ENCODE measurements around the gene OVCA2. TPM values are rescaled to one million over a fixed set of nuclear protein-coding genes. Genes with fewer than 3 reads are reported as not detected.
A peak's percentile ranks its signal among the peaks of the same experiment; 100 is the strongest.

The OVCA2 gene
- total RNA-seq, 1 experiment from 2014 or later, result 42.5 TPM

DNA sequence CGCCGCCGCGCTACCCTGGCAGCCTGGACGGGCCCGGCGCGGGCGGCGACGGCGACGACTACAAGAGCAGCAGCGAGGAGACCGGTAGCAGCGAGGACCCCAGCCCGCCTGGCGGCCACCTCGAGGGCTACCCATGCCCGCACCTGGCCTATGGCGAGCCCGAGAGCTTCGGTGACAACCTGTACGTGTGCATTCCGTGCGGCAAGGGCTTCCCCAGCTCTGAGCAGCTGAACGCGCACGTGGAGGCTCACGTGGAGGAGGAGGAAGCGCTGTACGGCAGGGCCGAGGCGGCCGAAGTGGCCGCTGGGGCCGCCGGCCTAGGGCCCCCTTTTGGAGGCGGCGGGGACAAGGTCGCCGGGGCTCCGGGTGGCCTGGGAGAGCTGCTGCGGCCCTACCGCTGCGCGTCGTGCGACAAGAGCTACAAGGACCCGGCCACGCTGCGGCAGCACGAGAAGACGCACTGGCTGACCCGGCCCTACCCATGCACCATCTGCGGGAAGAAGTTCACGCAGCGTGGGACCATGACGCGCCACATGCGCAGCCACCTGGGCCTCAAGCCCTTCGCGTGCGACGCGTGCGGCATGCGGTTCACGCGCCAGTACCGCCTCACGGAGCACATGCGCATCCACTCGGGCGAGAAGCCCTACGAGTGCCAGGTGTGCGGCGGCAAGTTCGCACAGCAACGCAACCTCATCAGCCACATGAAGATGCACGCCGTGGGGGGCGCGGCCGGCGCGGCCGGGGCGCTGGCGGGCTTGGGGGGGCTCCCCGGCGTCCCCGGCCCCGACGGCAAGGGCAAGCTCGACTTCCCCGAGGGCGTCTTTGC, 16.2 kb downstream of the OVCA2 start:
- no peak for DNase-seq (ENCODE audit: low read depth, low spot score)
- TF ChIP-seq POLR2AphosphoS5 (IDR thresholded peaks at IDR 0.05; ENCODE audit: low read depth, low read length) (no peak), TCF7L2 (IDR thresholded peaks at IDR 0.05; ENCODE audit: low read depth, low read length) (no peak), SIN3A (IDR thresholded peaks at IDR 0.05; ENCODE audit: borderline replicate concordance, insufficient read depth, low read depth, low read length) (no peak)
- TF ChIP-seq, protein P1, sequence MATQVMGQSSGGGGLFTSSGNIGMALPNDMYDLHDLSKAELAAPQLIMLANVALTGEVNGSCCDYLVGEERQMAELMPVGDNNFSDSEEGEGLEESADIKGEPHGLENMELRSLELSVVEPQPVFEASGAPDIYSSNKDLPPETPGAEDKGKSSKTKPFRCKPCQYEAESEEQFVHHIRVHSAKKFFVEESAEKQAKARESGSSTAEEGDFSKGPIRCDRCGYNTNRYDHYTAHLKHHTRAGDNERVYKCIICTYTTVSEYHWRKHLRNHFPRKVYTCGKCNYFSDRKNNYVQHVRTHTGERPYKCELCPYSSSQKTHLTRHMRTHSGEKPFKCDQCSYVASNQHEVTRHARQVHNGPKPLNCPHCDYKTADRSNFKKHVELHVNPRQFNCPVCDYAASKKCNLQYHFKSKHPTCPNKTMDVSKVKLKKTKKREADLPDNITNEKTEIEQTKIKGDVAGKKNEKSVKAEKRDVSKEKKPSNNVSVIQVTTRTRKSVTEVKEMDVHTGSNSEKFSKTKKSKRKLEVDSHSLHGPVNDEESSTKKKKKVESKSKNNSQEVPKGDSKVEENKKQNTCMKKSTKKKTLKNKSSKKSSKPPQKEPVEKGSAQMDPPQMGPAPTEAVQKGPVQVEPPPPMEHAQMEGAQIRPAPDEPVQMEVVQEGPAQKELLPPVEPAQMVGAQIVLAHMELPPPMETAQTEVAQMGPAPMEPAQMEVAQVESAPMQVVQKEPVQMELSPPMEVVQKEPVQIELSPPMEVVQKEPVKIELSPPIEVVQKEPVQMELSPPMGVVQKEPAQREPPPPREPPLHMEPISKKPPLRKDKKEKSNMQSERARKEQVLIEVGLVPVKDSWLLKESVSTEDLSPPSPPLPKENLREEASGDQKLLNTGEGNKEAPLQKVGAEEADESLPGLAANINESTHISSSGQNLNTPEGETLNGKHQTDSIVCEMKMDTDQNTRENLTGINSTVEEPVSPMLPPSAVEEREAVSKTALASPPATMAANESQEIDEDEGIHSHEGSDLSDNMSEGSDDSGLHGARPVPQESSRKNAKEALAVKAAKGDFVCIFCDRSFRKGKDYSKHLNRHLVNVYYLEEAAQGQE (IDR thresholded peaks at IDR 0.05; ENCODE audit: insufficient read depth in 1 of 2, low read depth in 2 of 2, low read length in 1 of 2), result no peak
- TF ChIP-seq, protein P2, sequence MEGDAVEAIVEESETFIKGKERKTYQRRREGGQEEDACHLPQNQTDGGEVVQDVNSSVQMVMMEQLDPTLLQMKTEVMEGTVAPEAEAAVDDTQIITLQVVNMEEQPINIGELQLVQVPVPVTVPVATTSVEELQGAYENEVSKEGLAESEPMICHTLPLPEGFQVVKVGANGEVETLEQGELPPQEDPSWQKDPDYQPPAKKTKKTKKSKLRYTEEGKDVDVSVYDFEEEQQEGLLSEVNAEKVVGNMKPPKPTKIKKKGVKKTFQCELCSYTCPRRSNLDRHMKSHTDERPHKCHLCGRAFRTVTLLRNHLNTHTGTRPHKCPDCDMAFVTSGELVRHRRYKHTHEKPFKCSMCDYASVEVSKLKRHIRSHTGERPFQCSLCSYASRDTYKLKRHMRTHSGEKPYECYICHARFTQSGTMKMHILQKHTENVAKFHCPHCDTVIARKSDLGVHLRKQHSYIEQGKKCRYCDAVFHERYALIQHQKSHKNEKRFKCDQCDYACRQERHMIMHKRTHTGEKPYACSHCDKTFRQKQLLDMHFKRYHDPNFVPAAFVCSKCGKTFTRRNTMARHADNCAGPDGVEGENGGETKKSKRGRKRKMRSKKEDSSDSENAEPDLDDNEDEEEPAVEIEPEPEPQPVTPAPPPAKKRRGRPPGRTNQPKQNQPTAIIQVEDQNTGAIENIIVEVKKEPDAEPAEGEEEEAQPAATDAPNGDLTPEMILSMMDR (IDR thresholded peaks at IDR 0.05), result no peak
- Histone ChIP-seq H3K9me3 (ENCODE audit: control insufficient read depth, insufficient read depth, low read depth, low read length) (no peaks in the 10 kb centered on the region), H3K4me3 (ENCODE audit: low read depth in 2 of 2, low read length in 2 of 2) (no peak overlapping the region), H3K27ac (ENCODE audit: low read length) (no peak overlapping the region), H3K4me1 (ENCODE audit: control insufficient read depth, insufficient read depth, low read length) (no peaks in the 10 kb centered on the region), H3K36me3 (ENCODE audit: control insufficient read depth, insufficient read depth, low read length) (no peaks in the 10 kb centered on the region), H3K27me3 (ENCODE audit: control insufficient read depth, insufficient read depth, low read length) (no peaks in the 10 kb centered on the region)
- intact Hi-C loops (cut with micrococcal nuclease; ENCODE audit: unreplicated experiment), result no loop called here
- no TSS peak for BruUV-seq (replicated peaks)
- no peak for ATAC-seq
- ChIA-PET POLR2A (no interaction called here), CTCF (interaction anchor here (0.6 to 0.8 kb wide), 2 partner anchors 187 to 210 kb away, joined by 3 read pairs; no protein-coding TSS in a partner anchor)
- in situ Hi-C loops (cut with HindIII; ENCODE audit: low pct_unique_long_range_greater_than_20kb, low sequenced_read_pairs), result no loop called here

DNA sequence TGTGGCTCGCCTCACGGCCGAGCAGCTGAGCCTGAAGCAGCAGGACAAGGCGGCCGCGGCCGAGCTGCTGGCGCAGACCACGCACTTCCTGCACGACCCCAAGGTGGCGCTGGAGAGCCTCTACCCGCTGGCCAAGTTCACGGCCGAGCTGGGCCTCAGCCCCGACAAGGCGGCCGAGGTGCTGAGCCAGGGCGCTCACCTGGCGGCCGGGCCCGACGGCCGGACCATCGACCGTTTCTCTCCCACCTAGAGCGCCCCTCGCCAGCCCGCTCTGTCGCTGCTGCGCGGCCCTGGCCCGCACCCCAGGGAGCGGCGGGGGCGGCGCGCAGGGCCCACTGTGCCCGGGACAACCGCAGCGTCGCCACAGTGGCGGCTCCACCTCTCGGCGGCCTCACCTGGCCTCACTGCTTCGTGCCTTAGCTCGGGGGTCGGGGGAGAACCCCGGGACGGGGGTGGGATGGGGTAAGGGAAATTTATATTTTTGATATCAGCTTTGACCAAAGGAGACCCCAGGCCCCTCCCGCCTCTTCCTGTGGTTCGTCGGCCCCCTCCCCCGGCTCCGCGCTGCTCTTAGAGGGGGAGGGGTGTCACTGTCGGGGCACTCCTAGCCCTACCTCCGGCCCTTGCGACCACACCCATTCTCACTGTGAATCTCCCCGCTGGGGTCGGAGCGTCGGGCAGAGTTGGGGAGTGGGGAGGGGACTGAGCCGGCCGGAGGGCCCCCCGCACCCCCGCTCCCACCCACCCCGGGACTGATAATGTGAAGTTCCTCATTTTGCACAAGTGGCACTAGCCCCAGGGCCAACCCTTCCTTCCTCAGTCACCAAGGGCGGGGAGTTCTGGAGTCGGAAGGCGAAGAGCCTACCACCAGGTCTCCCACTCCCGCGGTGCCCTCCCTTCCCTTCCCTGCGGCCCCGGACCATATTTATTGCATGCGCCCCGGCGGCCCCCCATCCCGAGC, 17.0 kb downstream of the OVCA2 start:
- H3K9me3 ChIP-seq (ENCODE audit: control insufficient read depth, insufficient read depth, low read depth, low read length), result no peaks in the 10 kb centered on the region
- H3K27me3 ChIP-seq (ENCODE audit: control insufficient read depth, insufficient read depth, low read length), result no peaks in the 10 kb centered on the region
- H3K36me3 ChIP-seq (ENCODE audit: control insufficient read depth, insufficient read depth, low read length), result no peaks in the 10 kb centered on the region
- no peak for ATAC-seq
- no peak overlapping the region for H3K27ac ChIP-seq (ENCODE audit: low read length)
- POLR2A ChIA-PET, result no interaction called here
- DNase-seq (ENCODE audit: low read depth, low spot score), result no peak
- intact Hi-C loops (cut with micrococcal nuclease; ENCODE audit: unreplicated experiment) (no loop called here), in situ Hi-C loops (cut with HindIII; ENCODE audit: low pct_unique_long_range_greater_than_20kb, low sequenced_read_pairs) (no loop called here)
- no peaks in the 10 kb centered on the region for H3K4me1 ChIP-seq (ENCODE audit: control insufficient read depth, insufficient read depth, low read length)
- CTCF ChIA-PET, result interaction anchor here (0.6 to 0.8 kb wide), 3 partner anchors 173 to 210 kb away, joined by 3 read pairs; no protein-coding TSS in a partner anchor
- no peak for TF ChIP-seq SIN3A (IDR thresholded peaks at IDR 0.05; ENCODE audit: borderline replicate concordance, insufficient read depth, low read depth, low read length)
- TF ChIP-seq, protein P2 (IDR thresholded peaks at IDR 0.05), result peak; percentile 70; the same call in 1 of the 2 replicates
- no TSS peak for BruUV-seq (replicated peaks)
- no peak overlapping the region for H3K4me3 ChIP-seq (ENCODE audit: low read depth in 2 of 2, low read length in 2 of 2)
